Stomach (tissue), 9 donors: ENCODE results near the gene FRRS1. TPM values are rescaled to one million over a fixed set of nuclear protein-coding genes. Genes with fewer than 3 reads are reported as not detected.

Experiments used
- DNase-seq, 2 donors: peaks; one replicate each; pipeline versions ENCODE4 v3.0.0 to v3.0.0-alpha.2; 2013 to 2019
- H3K27ac ChIP-seq, 5 donors: fragments of 200-600 bp in 4 of 5; sonication (generic) in 4 of 5; one replicate each; pipeline ENCODE4 v1.5.1; 2013 to 2019; ENCODE audit warnings: mild to moderate bottlenecking in 1 of 5, moderate library complexity in 1 of 5
- H3K27me3 ChIP-seq, 3 donors: fragments of 200-600 bp; sonication (generic); one replicate each; pipeline ENCODE4 v1.5.1; 2017 to 2019; ENCODE audit warnings: mixed run types in 1 of 3
- H3K36me3 ChIP-seq, 4 donors: fragments of 200-600 bp; sonication (generic); 1 replicate in 3 of 4; 2 replicates in 1 of 4; pipeline ENCODE4 v1.5.1; 2016 to 2019
- H3K4me1 ChIP-seq, 4 donors: fragments of 200-600 bp; sonication (generic); one replicate each; pipeline ENCODE4 v1.5.1; 2016 to 2019
- H3K4me3 ChIP-seq, 4 donors: fragments of 200-600 bp; sonication (generic) in 3 of 4; one replicate each; pipeline ENCODE4 v1.5.1; 2016 to 2019; ENCODE audit warnings: mild to moderate bottlenecking in 1 of 4
- H3K9me3 ChIP-seq, 4 donors: fragments of 200-600 bp; sonication (generic); one replicate each; pipeline ENCODE4 v1.5.1; 2016 to 2019
- EP300 ChIP-seq: sonication (generic); formaldehyde crosslinking; IDR thresholded peaks from one replicate; pipeline ENCODE4 v1.6.1; 2017; ENCODE audit warnings: antibody characterized with exemption
- POLR2A ChIP-seq, 4 donors: fragments of 450-650 bp; IDR thresholded peaks; one replicate each; pipeline ENCODE4 v1.6.1; 2016; ENCODE audit warnings: antibody characterized with exemption in 4 of 4, control low read depth in 2 of 4, mild to moderate bottlenecking in 1 of 4, moderate library complexity in 1 of 4
- POLR2AphosphoS5 ChIP-seq, 3 donors: sonication (generic); formaldehyde crosslinking; IDR thresholded peaks; one replicate each; pipeline ENCODE4 v1.6.1; 2016; ENCODE audit warnings: antibody characterized with exemption in 3 of 3
- WGBS, 5 donors: extraction: QIAGEN DNeasy Blood & Tissue Kit in 3 of 5; methylation state at CpG; one replicate each; pipeline versions ENCODE4 v1.1.5 to v1.1.7; 2013 to 2018; 5-methylcytosine and 5-hydroxymethylcytosine counted together
- intact Hi-C: fragments of 100-400 bp; cut with DNase I; formaldehyde crosslinking; loops from one replicate; pipeline ENCODE4 v1.15.1; 2023; ENCODE audit warnings: low total_unique reads
- polyA plus RNA-seq, 3 donors: library from polyadenylated mRNA; stranded (reverse); fragments of 200-250 nt; gene quantifications; one replicate each; pipeline ENCODE4 v1.2.3, GENCODE V29; 2013
- total RNA-seq, 5 donors: library from RNA; depleted of rRNA; stranded (reverse); fragments of >200 nt; gene quantifications; one replicate each; pipeline versions ENCODE4 v1.1.0 to v1.2.3, GENCODE V29; 2014 to 2016
- TF ChIP-seq, protein P1 (sequence below), 7 experiments: fragments of 450-650 bp in 4 of 7; fragments of 200-600 bp in 3 of 7; sonication (generic) in 3 of 7; IDR thresholded peaks; one replicate each; pipeline ENCODE4 v1.5.1; 2016 to 2019; ENCODE audit warnings: antibody characterized with exemption in 7 of 7, control low read depth in 2 of 7, mild to moderate bottlenecking in 1 of 7
- donor health status: healthy with polysubstance abuse.
- donor health status: Bipolar disorder and iron deficiency.
- donor health status: healthy.

The FRRS1 gene
- total and polyA plus RNA-seq, 8 donors: 0.46 to 21.1 (median 4.0) TPM

DNA sequence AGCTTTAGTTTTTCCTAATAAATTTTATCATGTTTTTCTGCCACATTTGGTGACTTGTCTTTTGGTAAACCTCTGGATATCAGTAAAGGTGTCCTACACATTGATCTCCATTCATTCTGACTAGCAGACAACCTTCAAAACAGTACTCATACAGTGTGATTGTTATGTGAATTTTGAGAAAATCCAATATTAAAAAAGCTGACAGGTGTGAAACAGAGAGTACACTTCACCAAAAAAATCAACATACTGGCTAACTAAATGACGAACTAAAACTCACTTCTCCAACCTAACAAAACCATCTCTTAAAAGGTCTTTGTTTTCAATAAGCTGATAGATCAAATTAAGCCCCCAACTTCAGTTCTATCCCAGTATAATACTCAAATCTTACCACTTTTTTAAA, 1.5 kb downstream of the FRRS1 start:
- Histone ChIP-seq H3K36me3 (no peaks in the 10 kb centered on the region), H3K27me3 (no peaks in the 10 kb centered on the region), H3K4me1 (peaks cover 0 to 43% (median 24%) of the 10 kb centered on the region in 4 donors), H3K27ac (peak overlapping the region in 2 of 5 donors; percentile 85 to 90), H3K4me3 (peak overlapping the region; percentile 44 to 61 (median 51)), H3K9me3 (no peaks in the 10 kb centered on the region)
- intact Hi-C loops: no loop called here
- TF ChIP-seq POLR2A (IDR thresholded peaks at IDR 0.05): no peak
- no peak for TF ChIP-seq EP300
- no peak for TF ChIP-seq POLR2AphosphoS5 (IDR thresholded peaks at IDR 0.05)
- TF ChIP-seq, protein P1, sequence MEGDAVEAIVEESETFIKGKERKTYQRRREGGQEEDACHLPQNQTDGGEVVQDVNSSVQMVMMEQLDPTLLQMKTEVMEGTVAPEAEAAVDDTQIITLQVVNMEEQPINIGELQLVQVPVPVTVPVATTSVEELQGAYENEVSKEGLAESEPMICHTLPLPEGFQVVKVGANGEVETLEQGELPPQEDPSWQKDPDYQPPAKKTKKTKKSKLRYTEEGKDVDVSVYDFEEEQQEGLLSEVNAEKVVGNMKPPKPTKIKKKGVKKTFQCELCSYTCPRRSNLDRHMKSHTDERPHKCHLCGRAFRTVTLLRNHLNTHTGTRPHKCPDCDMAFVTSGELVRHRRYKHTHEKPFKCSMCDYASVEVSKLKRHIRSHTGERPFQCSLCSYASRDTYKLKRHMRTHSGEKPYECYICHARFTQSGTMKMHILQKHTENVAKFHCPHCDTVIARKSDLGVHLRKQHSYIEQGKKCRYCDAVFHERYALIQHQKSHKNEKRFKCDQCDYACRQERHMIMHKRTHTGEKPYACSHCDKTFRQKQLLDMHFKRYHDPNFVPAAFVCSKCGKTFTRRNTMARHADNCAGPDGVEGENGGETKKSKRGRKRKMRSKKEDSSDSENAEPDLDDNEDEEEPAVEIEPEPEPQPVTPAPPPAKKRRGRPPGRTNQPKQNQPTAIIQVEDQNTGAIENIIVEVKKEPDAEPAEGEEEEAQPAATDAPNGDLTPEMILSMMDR (IDR thresholded peaks at IDR 0.05): no peak
- 77 to 87% (median 85%) methylated on average over 1 of the region's 1 CpG for WGBS, 5 donors
- DNase-seq: no peak

DNA sequence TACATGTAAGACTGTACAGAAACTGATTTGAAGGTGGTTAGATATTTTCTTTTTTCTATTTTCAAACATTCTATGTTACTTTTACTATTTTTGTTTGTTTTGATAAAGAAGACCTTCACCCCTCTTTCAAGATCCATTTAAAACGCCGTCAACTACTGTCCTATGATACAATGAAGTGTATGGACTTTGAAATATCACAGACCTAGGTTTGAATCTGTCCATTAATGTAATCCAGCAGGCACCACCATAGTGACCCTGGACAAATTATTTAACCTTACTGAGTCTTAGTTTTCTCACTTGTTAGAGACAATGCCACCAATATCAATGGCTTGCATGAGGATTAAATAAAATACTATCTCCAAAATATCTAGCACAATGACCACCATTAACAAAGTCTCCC, 2.0 kb downstream of the FRRS1 start:
- WGBS, 5 donors: 58 to 77% (median 75%) methylated on average over 2 of the region's 2 CpGs
- no peak for TF ChIP-seq EP300
- no peak for TF ChIP-seq POLR2AphosphoS5 (IDR thresholded peaks at IDR 0.05)
- TF ChIP-seq, protein P1 (IDR thresholded peaks at IDR 0.05): no peak
- TF ChIP-seq POLR2A (IDR thresholded peaks at IDR 0.05): no peak
- Histone ChIP-seq H3K9me3 (no peaks in the 10 kb centered on the region), H3K36me3 (no peaks in the 10 kb centered on the region), H3K4me3 (peak overlapping the region in 1 of 4 donors; percentile 3), H3K4me1 (peaks cover 0 to 48% (median 26%) of the 10 kb centered on the region in 4 donors), H3K27ac (no peak overlapping the region), H3K27me3 (no peaks in the 10 kb centered on the region)
- intact Hi-C loops: no loop called here
- no peak for DNase-seq

GRCh38 chr1:99763956-99764355, 2.5 kb downstream of the FRRS1 start:
- H3K27me3 ChIP-seq: no peaks in the 10 kb centered on the region
- DNase-seq: no peak
- H3K4me1 ChIP-seq: peaks cover under 1 to 52% (median 29%) of the 10 kb centered on the region in 4 donors
- WGBS, 5 donors: 51 to 64% (median 59%) methylated on average over 2 of the region's 2 CpGs
- no peak overlapping the region for H3K27ac ChIP-seq
- TF ChIP-seq POLR2AphosphoS5 (IDR thresholded peaks at IDR 0.05) (no peak), POLR2A (IDR thresholded peaks at IDR 0.05) (no peak), EP300 (no peak)
- TF ChIP-seq, protein P1 (IDR thresholded peaks at IDR 0.05): no peak
- H3K4me3 ChIP-seq: no peak overlapping the region
- H3K9me3 ChIP-seq: no peaks in the 10 kb centered on the region
- no peaks in the 10 kb centered on the region for H3K36me3 ChIP-seq
- intact Hi-C loops: no loop called here

- H3K4me3 ChIP-seq: no peak overlapping the region
- no peaks in the 10 kb centered on the region for H3K27me3 ChIP-seq
- no peak for DNase-seq
- no peaks in the 10 kb centered on the region for H3K9me3 ChIP-seq
- H3K36me3 ChIP-seq: no peaks in the 10 kb centered on the region
- no peak overlapping the region for H3K27ac ChIP-seq
- TF ChIP-seq POLR2AphosphoS5 (IDR thresholded peaks at IDR 0.05) (no peak), POLR2A (IDR thresholded peaks at IDR 0.05) (no peak), EP300 (no peak)
- TF ChIP-seq, protein P1 (IDR thresholded peaks at IDR 0.05): no peak
- intact Hi-C loops: no loop called here
- WGBS, 5 donors: 93 to 100% (median 98%) methylated on average over 1 of the region's 1 CpG
- peaks cover 3 to 55% (median 31%) of the 10 kb centered on the region in 4 donors for H3K4me1 ChIP-seq
These were observed 4.7 kb downstream of the FRRS1 start for GRCh38 chr1:99761774-99762173.
